GM12873 (cell line): Measurements from ENCODE around the gene ASXL2.

ENCODE experiments used
- CTCF ChIP-seq: IDR thresholded peaks from 2 replicates; pipeline ENCODE4 v1.5.1; 2012; ENCODE audit warnings: low read depth, mild to moderate bottlenecking, moderate library complexity, low read length, control low read depth; ENCODE audit not compliant: insufficient read depth; ENCODE audit errors: missing control alignments

ASXL2 gene

GRCh38 chr2:25735835-25736234, 142.5 kb downstream of the ASXL2 start:
- TF ChIP-seq CTCF: no peak

GRCh38 chr2:25728559-25728958, 149.7 kb downstream of the ASXL2 start:
- no peak for TF ChIP-seq CTCF

GRCh38 chr2:25726522-25726921, 151.8 kb downstream of the ASXL2 start:
- TF ChIP-seq CTCF: no peak

- TF ChIP-seq CTCF: no peak
Observed at GRCh38 chr2:25725877-25726276, 152.4 kb downstream of the ASXL2 start.

GRCh38 chr2:25724756-25725155, 153.5 kb downstream of the ASXL2 start:
- no peak for TF ChIP-seq CTCF

- no peak for TF ChIP-seq CTCF
Observed at GRCh38 chr2:25722224-25722623, 156.1 kb downstream of the ASXL2 start.

GRCh38 chr2:25720575-25720974, 157.7 kb downstream of the ASXL2 start:
- TF ChIP-seq CTCF: no peak
